ENCODE results near the gene SLC41A1.
"Not testable (repeated sequence)": the region's sequence is repeated elsewhere in the genome, so short reads cannot be mapped to it uniquely, and the experiment has no call there.

SLC41A1 gene

DNA sequence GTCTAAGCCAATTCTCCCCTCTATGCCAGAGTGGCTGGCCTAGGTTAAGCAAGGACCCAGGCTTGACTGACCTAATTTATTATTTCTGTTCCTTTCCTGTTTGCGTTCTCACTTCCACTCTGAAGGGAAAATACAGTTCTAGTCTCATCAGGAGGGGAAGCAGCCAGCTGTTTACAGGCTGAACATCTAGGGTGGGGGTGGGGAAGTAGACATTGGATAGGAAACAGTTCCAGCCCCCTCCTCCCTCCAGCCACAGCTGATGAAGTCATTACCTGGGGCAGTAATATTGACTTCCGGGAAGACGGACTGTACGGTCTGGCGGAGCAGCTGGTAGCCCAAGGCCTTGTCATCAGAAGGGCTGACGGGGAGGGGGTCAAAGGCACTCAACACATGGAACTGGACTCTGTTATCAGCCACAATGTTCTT lies 19.3 kb upstream of the SLC41A1 start:
- H3K27ac ChIP-seq = no peak overlapping the region
- TF ChIP-seq, protein P1, sequence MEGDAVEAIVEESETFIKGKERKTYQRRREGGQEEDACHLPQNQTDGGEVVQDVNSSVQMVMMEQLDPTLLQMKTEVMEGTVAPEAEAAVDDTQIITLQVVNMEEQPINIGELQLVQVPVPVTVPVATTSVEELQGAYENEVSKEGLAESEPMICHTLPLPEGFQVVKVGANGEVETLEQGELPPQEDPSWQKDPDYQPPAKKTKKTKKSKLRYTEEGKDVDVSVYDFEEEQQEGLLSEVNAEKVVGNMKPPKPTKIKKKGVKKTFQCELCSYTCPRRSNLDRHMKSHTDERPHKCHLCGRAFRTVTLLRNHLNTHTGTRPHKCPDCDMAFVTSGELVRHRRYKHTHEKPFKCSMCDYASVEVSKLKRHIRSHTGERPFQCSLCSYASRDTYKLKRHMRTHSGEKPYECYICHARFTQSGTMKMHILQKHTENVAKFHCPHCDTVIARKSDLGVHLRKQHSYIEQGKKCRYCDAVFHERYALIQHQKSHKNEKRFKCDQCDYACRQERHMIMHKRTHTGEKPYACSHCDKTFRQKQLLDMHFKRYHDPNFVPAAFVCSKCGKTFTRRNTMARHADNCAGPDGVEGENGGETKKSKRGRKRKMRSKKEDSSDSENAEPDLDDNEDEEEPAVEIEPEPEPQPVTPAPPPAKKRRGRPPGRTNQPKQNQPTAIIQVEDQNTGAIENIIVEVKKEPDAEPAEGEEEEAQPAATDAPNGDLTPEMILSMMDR (conservative IDR thresholded peaks at IDR 0.05) = no peak

DNA sequence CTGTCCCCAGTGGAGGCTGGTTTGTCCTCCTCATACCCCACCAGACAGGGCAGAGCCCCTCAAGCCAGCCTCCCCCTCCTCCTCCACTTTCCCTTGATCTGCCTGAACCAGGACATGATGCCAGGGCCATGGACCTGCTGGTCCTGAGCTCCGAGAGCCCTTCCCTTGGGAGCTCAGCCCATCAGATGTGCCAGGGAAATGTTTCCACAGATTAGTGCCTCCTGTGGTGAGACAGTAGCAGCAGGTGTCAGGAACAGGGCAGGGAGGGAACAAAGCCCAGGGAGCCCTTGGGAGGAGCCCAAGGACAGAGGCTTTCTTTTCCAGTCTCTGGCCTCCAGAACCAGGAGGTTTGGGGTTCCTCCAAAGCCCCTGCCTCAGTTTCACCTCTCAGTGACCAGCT lies 14.6 kb upstream of the SLC41A1 start:
- TF ChIP-seq, protein P1 (conservative IDR thresholded peaks at IDR 0.05) = no peak
- no peak overlapping the region for H3K27ac ChIP-seq

DNA sequence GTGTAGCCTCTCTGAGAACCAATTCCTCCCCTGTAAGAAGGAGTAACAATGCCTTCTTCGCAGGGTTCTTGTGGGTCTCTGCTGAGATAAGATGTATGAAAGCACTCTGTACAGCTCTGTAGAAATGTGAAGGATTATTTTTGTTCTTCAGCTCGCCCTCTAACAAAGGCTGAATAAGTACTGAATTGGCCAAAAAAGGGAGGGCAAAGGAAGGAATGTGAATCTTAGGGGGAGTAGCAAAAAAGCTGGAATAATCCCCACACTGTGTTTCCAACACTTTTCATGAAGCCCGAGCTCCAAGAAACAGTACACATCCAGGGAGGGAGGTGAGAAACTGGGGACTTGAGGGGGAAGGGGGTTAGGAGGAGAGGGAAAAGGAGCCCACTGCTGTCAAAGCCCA lies 14.0 kb upstream of the SLC41A1 start:
- TF ChIP-seq, protein P1 (conservative IDR thresholded peaks at IDR 0.05) = no peak
- H3K27ac ChIP-seq = no peak overlapping the region

DNA sequence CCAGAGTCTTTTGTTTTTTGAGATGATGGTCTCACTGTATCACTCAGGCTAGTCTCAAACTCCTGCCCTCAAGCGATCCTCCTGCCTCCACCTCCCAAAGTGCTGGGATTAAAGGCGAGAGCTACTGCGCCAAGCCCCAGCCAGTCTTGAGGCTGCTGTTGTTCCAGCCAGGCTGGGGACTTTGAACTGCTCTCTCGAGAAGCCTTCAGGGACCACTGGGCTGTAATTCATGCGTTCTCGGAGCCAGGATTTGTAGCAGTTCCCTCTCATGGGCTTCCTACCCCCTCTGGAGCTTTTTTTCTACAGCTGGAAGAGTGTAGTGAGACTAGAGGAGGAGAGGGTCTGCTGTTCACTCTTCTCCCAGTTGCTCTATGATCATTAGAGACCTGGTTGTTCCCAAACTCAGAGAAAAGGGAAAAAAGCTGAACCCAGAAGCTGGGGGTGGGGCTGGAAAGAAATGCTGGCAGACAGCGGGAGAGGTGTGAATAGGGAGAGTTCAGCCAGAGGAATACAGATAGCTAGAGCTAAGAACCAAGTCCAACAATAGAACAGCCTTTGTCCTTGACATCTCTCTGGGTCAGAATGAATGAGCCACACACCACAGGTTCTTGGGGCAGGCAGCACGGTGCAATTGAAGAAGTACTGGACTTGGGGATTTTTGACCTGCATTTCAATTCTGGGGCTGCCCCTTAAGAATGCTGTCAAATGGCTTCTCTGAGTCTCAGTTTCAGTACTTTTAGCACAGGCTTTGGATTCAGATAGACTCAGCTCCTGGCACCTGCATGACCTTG lies 13.2 kb upstream of the SLC41A1 start:
- TF ChIP-seq, protein P1 (conservative IDR thresholded peaks at IDR 0.05) = no peak
- H3K27ac ChIP-seq = no peak overlapping the region

DNA sequence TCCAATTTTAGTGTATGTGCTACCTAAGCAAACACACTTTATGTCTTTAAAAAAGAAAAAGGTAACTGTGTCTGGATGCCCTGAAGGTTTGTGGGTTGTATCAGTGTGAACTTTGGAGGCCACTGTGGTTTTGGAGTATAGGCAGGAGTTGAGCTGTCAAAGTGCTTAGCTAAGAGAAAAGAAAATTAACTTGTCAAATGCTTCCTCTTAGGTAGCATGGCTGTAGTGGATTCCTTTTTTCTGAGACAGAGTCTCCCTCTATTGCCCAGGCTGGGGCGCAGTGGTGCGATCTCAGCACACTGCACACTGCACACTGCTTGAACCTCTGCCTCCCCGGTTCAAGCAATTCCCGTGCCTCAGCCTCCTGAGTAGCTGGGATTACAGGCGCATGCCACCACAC lies 11.2 kb upstream of the SLC41A1 start:
- H3K27ac ChIP-seq = no peak overlapping the region
- TF ChIP-seq, protein P1 (conservative IDR thresholded peaks at IDR 0.05) = no peak

DNA sequence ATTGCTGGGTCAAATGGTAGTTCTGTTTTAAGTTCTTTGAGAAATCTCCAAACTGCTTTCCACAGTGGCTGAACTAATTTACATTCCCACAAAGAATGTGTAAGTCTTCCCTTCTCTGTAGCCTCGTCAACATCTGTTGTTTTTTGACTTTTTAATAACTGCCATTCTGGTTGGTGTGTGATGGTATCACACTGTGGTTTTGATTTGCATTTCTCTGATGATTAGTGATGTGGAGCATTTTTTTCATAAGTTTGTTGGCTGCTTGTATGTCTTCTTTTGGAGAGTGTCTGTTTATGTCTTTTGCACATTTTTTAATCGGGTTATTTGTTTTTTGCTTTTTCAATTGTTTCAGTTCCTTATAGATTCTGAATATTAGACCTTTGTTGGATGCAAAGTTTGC lies 10.3 kb upstream of the SLC41A1 start:
- not testable (repeated sequence) for H3K27ac ChIP-seq

DNA sequence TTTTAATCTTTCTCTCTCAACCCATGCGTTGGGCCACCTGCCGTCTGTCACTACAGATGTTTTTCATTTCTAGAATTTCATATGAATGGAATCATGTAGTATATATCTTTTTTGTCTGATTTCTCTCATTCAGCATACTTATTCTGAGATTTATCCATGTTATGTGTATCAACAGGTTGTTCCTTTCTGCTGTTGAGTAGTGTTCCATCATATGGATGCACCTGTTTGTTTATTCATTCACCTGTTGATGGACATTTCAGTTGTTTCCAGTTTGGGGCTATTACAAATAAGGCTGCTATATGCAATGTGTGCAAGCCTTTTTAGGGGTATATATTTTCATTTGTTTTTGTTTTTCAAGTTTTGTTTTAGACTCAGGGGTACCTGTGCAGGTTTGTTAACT lies 9.4 kb upstream of the SLC41A1 start:
- no peak overlapping the region for H3K27ac ChIP-seq
- TF ChIP-seq, protein P1 (conservative IDR thresholded peaks at IDR 0.05) = no peak

DNA sequence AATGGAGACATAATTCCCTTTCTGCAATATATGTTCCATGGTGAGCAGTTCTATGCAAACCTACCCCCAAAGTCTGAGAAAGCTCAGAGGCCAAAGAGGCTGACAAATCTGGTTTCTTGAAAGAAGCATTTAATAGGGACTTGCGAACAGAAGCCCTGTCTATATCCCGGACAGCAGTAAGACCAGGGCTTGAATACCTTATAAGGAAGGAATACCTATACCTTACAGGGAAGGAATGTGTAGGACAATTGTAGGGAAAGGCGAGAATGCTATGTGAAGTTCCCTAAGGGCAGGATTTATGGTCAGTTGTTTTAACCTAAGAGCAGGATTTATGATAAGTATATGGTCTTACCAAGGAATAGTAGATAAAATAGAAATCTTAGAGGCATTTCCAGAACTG lies 5.0 kb upstream of the SLC41A1 start:
- TF ChIP-seq, protein P1 (conservative IDR thresholded peaks at IDR 0.05) = no peak
- no peak overlapping the region for H3K27ac ChIP-seq

All from VCaP (cell line).